ENCODE data around the gene WHRN. TPM values are rescaled to one million over a fixed set of nuclear protein-coding genes. Genes with fewer than 3 reads are reported as not detected.

Gene WHRN
- total RNA-seq, 1 donor from 2014 or later = 14.5 TPM

- intact Hi-C loops (cut with micrococcal nuclease) = no loop called here
- CTCF ChIA-PET = interaction anchor here (0.9 to 1.7 kb wide), 3 partner anchors 18 to 150 kb away, joined by 3 to 6 read pairs (median 4); no protein-coding TSS in a partner anchor
- Mint-ChIP-seq H3K36me3 (ENCODE audit: low read depth) (no peaks in the 10 kb centered on the region), H3K4me3 (peak overlapping the region; percentile 77), H3K27me3 (peaks cover 2% of the 10 kb centered on the region), H3K4me1 (peaks cover 51% of the 10 kb centered on the region), H3K9me3 (no peaks in the 10 kb centered on the region), H3K27ac (peak overlapping the region; percentile 68)
- DNase-seq (no peak), ATAC-seq (ENCODE audit: low read depth) (no peak)
- POLR2A ChIA-PET = interaction anchor here (1.4 kb wide), 1 partner anchor 85 kb away, joined by 4 read pairs; the partner anchor contains the start of gene ATP6V1G1
- TF ChIP-seq CTCF (IDR thresholded peaks at IDR 0.05) = no peak
Measured at GRCh38 chr9:114503009-114503408, 2.3 kb downstream of the WHRN start.

GRCh38 chr9:114501796-114502682, 3.2 kb downstream of the WHRN start:
- peak overlapping the region; percentile 68 for H3K27ac Mint-ChIP-seq
- H3K4me1 Mint-ChIP-seq = peaks cover 49% of the 10 kb centered on the region
- H3K27me3 Mint-ChIP-seq = no peaks in the 10 kb centered on the region
- DNase-seq (no peak), ATAC-seq (ENCODE audit: low read depth) (no peak)
- H3K4me3 Mint-ChIP-seq = peak overlapping the region; percentile 15
- intact Hi-C loops (cut with micrococcal nuclease) = no loop called here
- POLR2A ChIA-PET = interaction anchor here (0.6 to 1.4 kb wide), 4 partner anchors 86 to 153 kb away, joined by 3 to 7 read pairs (median 4); partner anchors contain the start of gene ATP6V1G1
- CTCF ChIA-PET = interaction anchor here (0.9 to 1.7 kb wide), 4 partner anchors 17 to 151 kb away, joined by 3 to 6 read pairs (median 4); no protein-coding TSS in a partner anchor
- no peak for TF ChIP-seq CTCF (IDR thresholded peaks at IDR 0.05)
- H3K36me3 Mint-ChIP-seq (ENCODE audit: low read depth) = no peaks in the 10 kb centered on the region
- H3K9me3 Mint-ChIP-seq = no peaks in the 10 kb centered on the region

GRCh38 chr9:114500697-114501292, 4.5 kb downstream of the WHRN start:
- POLR2A ChIA-PET = interaction anchor here (0.6 kb wide), 1 partner anchor 155 kb away, joined by 5 read pairs; no protein-coding TSS in a partner anchor
- Mint-ChIP-seq H3K27me3 (no peaks in the 10 kb centered on the region), H3K9me3 (no peaks in the 10 kb centered on the region), H3K36me3 (ENCODE audit: low read depth) (no peaks in the 10 kb centered on the region), H3K4me1 (peaks cover 51% of the 10 kb centered on the region), H3K4me3 (no peak overlapping the region), H3K27ac (no peak overlapping the region)
- CTCF ChIA-PET = no interaction called here
- ATAC-seq (ENCODE audit: low read depth) (no peak), DNase-seq (no peak)
- intact Hi-C loops (cut with micrococcal nuclease) = no loop called here
- TF ChIP-seq CTCF (IDR thresholded peaks at IDR 0.05) = no peak

GRCh38 chr9:114499941-114500696, 5.2 kb downstream of the WHRN start:
- CTCF ChIA-PET = interaction anchor here (1.0 kb wide), 1 partner anchor 65 kb away, joined by 3 read pairs; no protein-coding TSS in a partner anchor
- TF ChIP-seq CTCF (IDR thresholded peaks at IDR 0.05) = no peak
- Mint-ChIP-seq H3K4me1 (peaks cover 48% of the 10 kb centered on the region), H3K9me3 (no peaks in the 10 kb centered on the region), H3K27me3 (peaks cover 2% of the 10 kb centered on the region), H3K4me3 (no peak overlapping the region), H3K27ac (no peak overlapping the region), H3K36me3 (ENCODE audit: low read depth) (no peaks in the 10 kb centered on the region)
- intact Hi-C loops (cut with micrococcal nuclease) = no loop called here
- POLR2A ChIA-PET = no interaction called here
- DNase-seq (no peak), ATAC-seq (ENCODE audit: low read depth) (no peak)

Data from activated B cell treated with CpG ODN at 0.5 μM for 24 hours (primary cell).